PC-9 (cell line): ENCODE data around the gene COL18A1. TPM values are rescaled to one million over a fixed set of nuclear protein-coding genes. Genes with fewer than 3 reads are reported as not detected.

Experiments
- BruUV-seq: library from RNA; stranded (reverse); fragments of 400-500 nt; replicated peaks from 2 replicates; lab custom pipeline; 2021; lab: Mats Ljungman, UMichigan
- CTCF ChIA-PET: fragments of 300-600 bp; sonication (Branson Sonifier 250); formaldehyde crosslinking; loops from one replicate; lab custom pipeline; 2022; ENCODE audit warnings: antibody characterized with exemption; lab: Charles Lee
- POLR2A ChIA-PET: fragments of 300-600 bp; sonication (Branson Sonifier 250); formaldehyde crosslinking; loops from one replicate; lab custom pipeline; 2022; ENCODE audit warnings: antibody characterized with exemption; ENCODE audit not compliant: unreplicated experiment; lab: Charles Lee
- DNase-seq, 2 experiments: peaks; one replicate each; pipeline versions ENCODE4 v3.0.0 to v3.0.0-alpha.2; 2015 to 2022; ENCODE audit warnings: mixed read lengths in 1 of 2
- H2AFZ ChIP-seq: fragments of 200-600 bp; sonication (generic); 2 replicates; pipeline ENCODE4 v1.8.1; 2017; ENCODE audit warnings: antibody characterized with exemption
- H3F3A ChIP-seq: fragments of 200-600 bp; sonication (generic); 2 replicates; pipeline ENCODE4 v1.8.1; 2017; ENCODE audit warnings: antibody characterized with exemption, mild to moderate bottlenecking, low read depth; ENCODE audit not compliant: insufficient read depth
- H3K27ac ChIP-seq: fragments of 200-600 bp; sonication (generic); 2 replicates; pipeline ENCODE4 v1.6.1; 2016; ENCODE audit warnings: mixed run types
- H3K27me3 ChIP-seq: fragments of 200-600 bp; sonication (generic); 2 replicates; pipeline ENCODE4 v1.6.1; 2016; ENCODE audit warnings: low read depth, mixed run types; ENCODE audit not compliant: insufficient read depth
- H3K36me3 ChIP-seq: fragments of 200-600 bp; sonication (generic); 2 replicates; pipeline ENCODE4 v1.6.1; 2016; ENCODE audit warnings: low read depth, mixed run types
- H3K4me1 ChIP-seq: fragments of 200-600 bp; sonication (generic); replicated peaks from 2 replicates; pipeline ENCODE4 v1.6.1; 2016; ENCODE audit warnings: mixed run types; ENCODE audit not compliant: insufficient read depth
- H3K4me2 ChIP-seq: fragments of 200-600 bp; sonication (generic); 2 replicates; pipeline ENCODE4 v1.6.1; 2017; ENCODE audit warnings: mixed run types
- H3K4me3 ChIP-seq: fragments of 200-600 bp; sonication (generic); 2 replicates; pipeline ENCODE4 v1.6.1; 2016; ENCODE audit warnings: mixed run types
- H3K79me2 ChIP-seq: fragments of 200-600 bp; sonication (generic); 2 replicates; pipeline ENCODE4 v1.6.1; 2017; ENCODE audit warnings: low read depth, mixed run types
- H3K9me2 ChIP-seq: fragments of 200-600 bp; sonication (generic); 2 replicates; pipeline ENCODE4 v1.8.1; 2017; ENCODE audit warnings: mild to moderate bottlenecking; ENCODE audit not compliant: insufficient read depth
- H3K9me3 ChIP-seq: fragments of 200-600 bp; sonication (generic); 2 replicates; pipeline ENCODE4 v1.8.1; 2016; ENCODE audit warnings: low read depth; ENCODE audit not compliant: insufficient read depth
- H4K20me1 ChIP-seq: fragments of 200-600 bp; sonication (generic); 2 replicates; pipeline ENCODE4 v1.8.1; 2017; ENCODE audit not compliant: insufficient read depth
- EZH2 ChIP-seq: fragments of 200-600 bp; sonication (generic); IDR thresholded peaks from 2 replicates; pipeline ENCODE4 v1.8.0; 2017; ENCODE audit warnings: antibody characterized with exemption, low read depth
- intact Hi-C: fragments of 100-400 bp; cut with micrococcal nuclease; formaldehyde crosslinking; loops from one replicate; pipeline ENCODE4 v1.10.0; 2022; ENCODE audit not compliant: unreplicated experiment
- total RNA-seq: library from RNA; stranded (reverse); gene quantifications from 2 replicates; pipeline ENCODE4 v1.2.3, GENCODE V29; 2021
- TF ChIP-seq, protein P1 (sequence below): fragments of 200-600 bp; sonication (generic); conservative IDR thresholded peaks from 2 replicates; pipeline ENCODE4 v1.6.1; 2017; ENCODE audit warnings: mixed run types, antibody characterized with exemption, mild to moderate bottlenecking, moderate library complexity

Gene COL18A1
- total RNA-seq, 1 experiment from 2014 or later, result 82.4 TPM

DNA sequence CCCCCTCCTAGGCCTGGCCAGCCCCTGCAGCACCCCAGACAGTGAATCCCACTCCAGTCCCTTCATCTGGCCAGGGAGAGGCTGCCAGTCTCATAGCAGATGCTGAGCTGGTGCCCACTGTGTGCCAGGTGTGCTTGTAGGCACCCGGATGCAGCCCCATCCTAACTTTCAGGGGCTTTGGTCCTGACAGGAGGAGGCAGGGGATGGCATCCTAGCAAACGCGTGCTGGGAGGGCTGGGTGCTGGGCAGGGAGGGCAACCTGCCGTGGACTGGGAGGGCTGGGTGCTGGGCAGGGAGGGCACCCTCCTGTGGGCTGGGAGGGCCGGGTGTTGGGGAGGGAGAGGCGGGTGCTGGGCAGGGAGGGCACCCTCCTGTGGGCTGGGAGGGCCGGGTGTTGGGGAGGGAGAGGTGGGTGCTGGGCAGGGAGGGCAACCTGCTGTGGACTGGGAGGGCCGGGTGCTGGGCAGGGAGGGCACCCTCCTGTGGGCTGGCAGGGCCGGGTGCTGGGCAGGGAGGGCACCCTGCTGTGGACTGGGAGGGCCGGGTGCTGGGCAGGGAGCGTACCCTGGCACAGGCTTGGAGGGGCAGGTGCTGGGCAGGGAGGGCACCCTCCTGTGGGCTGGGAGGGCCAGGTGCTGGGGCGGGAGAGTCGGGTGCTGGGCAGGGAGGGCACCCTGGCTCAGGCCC, 102.0 kb downstream of the COL18A1 start:
- H3K36me3 ChIP-seq, result no peaks in the 10 kb centered on the region
- no peaks in the 10 kb centered on the region for H3K79me2 ChIP-seq
- H3F3A ChIP-seq, result peaks cover 4% of the 10 kb centered on the region; the same call in 1 of the 2 replicates
- intact Hi-C loops, result no loop called here
- H2AFZ ChIP-seq, result no peak overlapping the region
- TF ChIP-seq, protein P1, sequence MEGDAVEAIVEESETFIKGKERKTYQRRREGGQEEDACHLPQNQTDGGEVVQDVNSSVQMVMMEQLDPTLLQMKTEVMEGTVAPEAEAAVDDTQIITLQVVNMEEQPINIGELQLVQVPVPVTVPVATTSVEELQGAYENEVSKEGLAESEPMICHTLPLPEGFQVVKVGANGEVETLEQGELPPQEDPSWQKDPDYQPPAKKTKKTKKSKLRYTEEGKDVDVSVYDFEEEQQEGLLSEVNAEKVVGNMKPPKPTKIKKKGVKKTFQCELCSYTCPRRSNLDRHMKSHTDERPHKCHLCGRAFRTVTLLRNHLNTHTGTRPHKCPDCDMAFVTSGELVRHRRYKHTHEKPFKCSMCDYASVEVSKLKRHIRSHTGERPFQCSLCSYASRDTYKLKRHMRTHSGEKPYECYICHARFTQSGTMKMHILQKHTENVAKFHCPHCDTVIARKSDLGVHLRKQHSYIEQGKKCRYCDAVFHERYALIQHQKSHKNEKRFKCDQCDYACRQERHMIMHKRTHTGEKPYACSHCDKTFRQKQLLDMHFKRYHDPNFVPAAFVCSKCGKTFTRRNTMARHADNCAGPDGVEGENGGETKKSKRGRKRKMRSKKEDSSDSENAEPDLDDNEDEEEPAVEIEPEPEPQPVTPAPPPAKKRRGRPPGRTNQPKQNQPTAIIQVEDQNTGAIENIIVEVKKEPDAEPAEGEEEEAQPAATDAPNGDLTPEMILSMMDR, result no peak
- TF ChIP-seq EZH2, result no peak
- peaks cover 6% of the 10 kb centered on the region for H3K4me1 ChIP-seq
- no peak overlapping the region for H3K4me2 ChIP-seq
- CTCF ChIA-PET, result no interaction called here
- H4K20me1 ChIP-seq, result no peaks in the 10 kb centered on the region
- no peak overlapping the region for H3K27ac ChIP-seq
- no peaks in the 10 kb centered on the region for H3K27me3 ChIP-seq
- no peaks in the 10 kb centered on the region for H3K9me3 ChIP-seq
- H3K9me2 ChIP-seq, result no peaks in the 10 kb centered on the region
- DNase-seq, result no peak
- POLR2A ChIA-PET, result no interaction called here
- no TSS peak for BruUV-seq
- H3K4me3 ChIP-seq, result no peak overlapping the region

GRCh38 chr21:45507523-45507875, 102.5 kb downstream of the COL18A1 start:
- intact Hi-C loops, result no loop called here
- H3K9me2 ChIP-seq, result no peaks in the 10 kb centered on the region
- no peaks in the 10 kb centered on the region for H3K9me3 ChIP-seq
- H3F3A ChIP-seq, result peaks cover 9% of the 10 kb centered on the region; the same call in 1 of the 2 replicates
- H2AFZ ChIP-seq, result no peak overlapping the region
- DNase-seq, result no peak
- H3K27ac ChIP-seq, result no peak overlapping the region
- H3K79me2 ChIP-seq, result no peaks in the 10 kb centered on the region
- no peak overlapping the region for H3K4me2 ChIP-seq
- no peaks in the 10 kb centered on the region for H3K36me3 ChIP-seq
- BruUV-seq, result no TSS peak
- H3K4me1 ChIP-seq, result peaks cover 11% of the 10 kb centered on the region
- H3K4me3 ChIP-seq, result no peak overlapping the region
- ChIA-PET POLR2A (no interaction called here), CTCF (no interaction called here)
- H3K27me3 ChIP-seq, result no peaks in the 10 kb centered on the region
- H4K20me1 ChIP-seq, result no peaks in the 10 kb centered on the region
- TF ChIP-seq, protein P1, result no peak
- no peak for TF ChIP-seq EZH2

DNA sequence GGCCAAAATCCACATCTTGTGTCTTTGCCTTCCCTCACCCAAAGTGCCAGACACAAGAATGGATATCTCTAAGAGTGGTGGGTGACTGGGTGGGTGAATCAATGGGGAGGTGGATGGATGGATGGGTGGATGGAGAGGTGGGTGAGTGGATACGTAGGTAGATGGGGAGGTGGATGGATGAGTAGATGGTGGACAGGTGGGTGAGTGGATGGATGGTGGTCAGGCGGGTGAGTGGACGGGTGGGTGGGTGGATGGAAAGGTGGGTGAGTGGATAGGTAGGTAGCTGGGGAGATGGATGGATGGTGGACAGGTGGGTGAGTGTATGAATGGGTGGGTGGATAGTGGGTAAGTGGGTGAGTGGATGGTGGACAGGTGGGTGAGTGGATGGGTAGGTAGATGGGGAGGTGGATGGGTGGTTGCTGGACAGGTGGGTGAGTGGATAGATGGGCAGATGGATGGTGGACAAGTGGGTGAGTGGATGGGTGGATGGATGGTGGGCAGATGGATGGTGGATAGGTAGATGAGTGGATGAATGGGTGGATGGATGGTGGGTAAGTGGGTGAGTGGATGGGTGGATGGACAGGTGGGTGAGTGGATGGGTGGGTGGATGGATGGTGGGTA, 103.0 kb downstream of the COL18A1 start:
- DNase-seq, result no peak
- no peaks in the 10 kb centered on the region for H3K79me2 ChIP-seq
- intact Hi-C loops, result no loop called here
- TF ChIP-seq, protein P1, result no peak
- no peak for TF ChIP-seq EZH2
- no peaks in the 10 kb centered on the region for H3K36me3 ChIP-seq
- H2AFZ ChIP-seq, result no peak overlapping the region
- H3K4me2 ChIP-seq, result no peak overlapping the region
- peaks cover 16% of the 10 kb centered on the region for H3K4me1 ChIP-seq
- no peaks in the 10 kb centered on the region for H3K27me3 ChIP-seq
- CTCF ChIA-PET, result no interaction called here
- no peaks in the 10 kb centered on the region for H4K20me1 ChIP-seq
- BruUV-seq, result no TSS peak
- no peaks in the 10 kb centered on the region for H3K9me2 ChIP-seq
- no peaks in the 10 kb centered on the region for H3K9me3 ChIP-seq
- no peak overlapping the region for H3K4me3 ChIP-seq
- POLR2A ChIA-PET, result no interaction called here
- H3K27ac ChIP-seq, result no peak overlapping the region
- peaks cover 14% of the 10 kb centered on the region; the same call in 1 of the 2 replicates for H3F3A ChIP-seq
